Gastroesophageal sphincter (tissue), 4 donors: ENCODE measurements around the gene ABL1. TPM values are rescaled to one million over a fixed set of nuclear protein-coding genes. Genes with fewer than 3 reads are reported as not detected.

Experiments
- ATAC-seq: fragments of 150-250 bp; one replicate; pipeline ENCODE4 v1.9.1; 2016; ENCODE audit warnings: mild to moderate bottlenecking, moderate library complexity
- H3K27ac ChIP-seq, 4 donors: fragments of 200-600 bp; sonication (generic) in 3 of 4; 1 replicate in 3 of 4; 2 replicates in 1 of 4; pipeline ENCODE4 v1.5.1; 2016 to 2019
- H3K27me3 ChIP-seq: fragments of 200-600 bp; sonication (generic); one replicate; pipeline ENCODE4 v1.5.1; 2019
- H3K36me3 ChIP-seq, 2 donors: fragments of 200-600 bp; sonication (generic); one replicate each; pipeline ENCODE4 v1.5.1; 2019; ENCODE audit warnings: control low read depth in 1 of 2
- H3K4me1 ChIP-seq, 3 donors: fragments of 200-600 bp; sonication (generic); 1 replicate in 2 of 3; 2 replicates in 1 of 3; pipeline ENCODE4 v1.5.1; 2016 to 2019; ENCODE audit warnings: control low read depth in 2 of 3
- H3K4me3 ChIP-seq, 2 donors: fragments of 200-600 bp; sonication (generic); one replicate each; pipeline ENCODE4 v1.5.1; 2019; ENCODE audit warnings: mild to moderate bottlenecking in 1 of 2, moderate library complexity in 1 of 2
- H3K9me3 ChIP-seq, 3 donors: fragments of 200-600 bp; sonication (generic); one replicate each; pipeline ENCODE4 v1.5.1; 2017 to 2019; ENCODE audit warnings: control low read depth in 2 of 3
- EP300 ChIP-seq: sonication (generic); formaldehyde crosslinking; IDR thresholded peaks from one replicate; pipeline ENCODE4 v1.6.1; 2017; ENCODE audit warnings: antibody characterized with exemption, mild to moderate bottlenecking
- POLR2A ChIP-seq, 2 donors: fragments of 450-650 bp; IDR thresholded peaks; one replicate each; pipeline ENCODE4 v1.6.1; 2017; ENCODE audit warnings: antibody characterized with exemption in 2 of 2, mild to moderate bottlenecking in 2 of 2, moderate library complexity in 1 of 2
- POLR2AphosphoS5 ChIP-seq: sonication (generic); formaldehyde crosslinking; IDR thresholded peaks from one replicate; pipeline ENCODE4 v1.6.1; 2017; ENCODE audit warnings: antibody characterized with exemption
- WGBS, 2 donors: methylation state at CpG; one replicate each; pipeline ENCODE4 v1.1.5; 2018; ENCODE audit warnings: low coverage in 1 of 2; 5-methylcytosine and 5-hydroxymethylcytosine counted together
- total RNA-seq, 4 donors: library from RNA; depleted of rRNA; stranded (reverse); fragments of >200 nt; gene quantifications; one replicate each; pipeline ENCODE4 v1.1.0, GENCODE V29; 2016
- TF ChIP-seq, protein P1 (sequence below), 4 experiments: fragments of 200-600 bp in 2 of 4; fragments of 450-650 bp in 2 of 4; sonication (generic) in 1 of 4; IDR thresholded peaks; one replicate each; pipeline ENCODE4 v1.5.1; 2017 to 2019; ENCODE audit warnings: antibody characterized with exemption in 4 of 4, mild to moderate bottlenecking in 2 of 4, moderate library complexity in 2 of 4

ABL1 gene
- total RNA-seq, 4 donors from 2014 or later = 81.4 to 147 (median 125) TPM

DNA sequence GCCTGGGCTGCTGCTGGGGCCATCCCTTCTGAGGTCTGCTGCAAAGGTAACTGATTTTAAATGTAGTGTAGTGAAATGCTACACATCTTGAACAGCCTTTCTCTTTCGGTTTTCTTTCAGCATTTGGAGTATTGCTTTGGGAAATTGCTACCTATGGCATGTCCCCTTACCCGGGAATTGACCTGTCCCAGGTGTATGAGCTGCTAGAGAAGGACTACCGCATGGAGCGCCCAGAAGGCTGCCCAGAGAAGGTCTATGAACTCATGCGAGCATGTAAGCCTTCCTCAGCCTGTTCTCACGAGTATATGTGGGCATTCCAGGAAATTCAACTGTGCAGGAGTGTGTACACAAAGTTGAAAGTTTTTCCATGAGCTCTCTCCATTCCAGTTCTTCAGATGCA lies 43.2 kb downstream of the ABL1 start:
- H3K27me3 ChIP-seq = no peaks in the 10 kb centered on the region
- no peaks in the 10 kb centered on the region for H3K9me3 ChIP-seq
- H3K27ac ChIP-seq = no peak overlapping the region
- peaks cover 0 to 99% of the 10 kb centered on the region in 2 donors for H3K36me3 ChIP-seq
- no peak overlapping the region for H3K4me3 ChIP-seq
- ATAC-seq = no peak
- H3K4me1 ChIP-seq = peaks cover 3 to 26% (median 8%) of the 10 kb centered on the region in 3 donors
- TF ChIP-seq POLR2A (IDR thresholded peaks at IDR 0.05) (no peak), EP300 (no peak), POLR2AphosphoS5 (no peak)
- TF ChIP-seq, protein P1, sequence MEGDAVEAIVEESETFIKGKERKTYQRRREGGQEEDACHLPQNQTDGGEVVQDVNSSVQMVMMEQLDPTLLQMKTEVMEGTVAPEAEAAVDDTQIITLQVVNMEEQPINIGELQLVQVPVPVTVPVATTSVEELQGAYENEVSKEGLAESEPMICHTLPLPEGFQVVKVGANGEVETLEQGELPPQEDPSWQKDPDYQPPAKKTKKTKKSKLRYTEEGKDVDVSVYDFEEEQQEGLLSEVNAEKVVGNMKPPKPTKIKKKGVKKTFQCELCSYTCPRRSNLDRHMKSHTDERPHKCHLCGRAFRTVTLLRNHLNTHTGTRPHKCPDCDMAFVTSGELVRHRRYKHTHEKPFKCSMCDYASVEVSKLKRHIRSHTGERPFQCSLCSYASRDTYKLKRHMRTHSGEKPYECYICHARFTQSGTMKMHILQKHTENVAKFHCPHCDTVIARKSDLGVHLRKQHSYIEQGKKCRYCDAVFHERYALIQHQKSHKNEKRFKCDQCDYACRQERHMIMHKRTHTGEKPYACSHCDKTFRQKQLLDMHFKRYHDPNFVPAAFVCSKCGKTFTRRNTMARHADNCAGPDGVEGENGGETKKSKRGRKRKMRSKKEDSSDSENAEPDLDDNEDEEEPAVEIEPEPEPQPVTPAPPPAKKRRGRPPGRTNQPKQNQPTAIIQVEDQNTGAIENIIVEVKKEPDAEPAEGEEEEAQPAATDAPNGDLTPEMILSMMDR (IDR thresholded peaks at IDR 0.05) = no peak
- WGBS, 2 donors = 76 to 89% methylated on average over 5 of the region's 6 CpGs

DNA sequence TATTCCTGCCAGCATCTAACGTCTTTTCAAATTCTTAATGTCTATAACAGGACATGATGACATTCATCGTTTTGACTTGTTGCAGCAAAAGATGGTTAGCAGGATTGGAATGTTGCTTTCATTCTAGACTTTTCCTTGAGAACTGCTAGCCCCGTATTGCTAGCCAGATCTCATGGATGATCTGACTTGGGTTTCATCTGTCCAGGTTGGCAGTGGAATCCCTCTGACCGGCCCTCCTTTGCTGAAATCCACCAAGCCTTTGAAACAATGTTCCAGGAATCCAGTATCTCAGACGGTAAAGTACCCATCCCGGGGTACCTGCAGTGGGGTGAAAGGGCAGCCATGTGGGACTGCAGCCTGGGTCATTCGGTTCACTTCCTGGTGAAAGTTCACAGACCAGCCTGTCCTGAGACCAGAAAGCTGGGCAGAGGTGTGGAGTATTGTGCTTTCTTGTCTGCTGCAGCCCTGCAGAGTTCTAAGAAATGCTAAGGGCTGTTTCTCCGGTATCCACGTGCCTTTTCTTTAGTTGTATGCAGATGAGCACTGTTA lies 44.9 kb downstream of the ABL1 start:
- peaks cover 0 to 17% (median 0%) of the 10 kb centered on the region in 3 donors for H3K4me1 ChIP-seq
- 75 to 78% methylated on average over 7 to 9 of the region's 9 CpGs for WGBS, 2 donors
- H3K9me3 ChIP-seq = no peaks in the 10 kb centered on the region
- H3K27ac ChIP-seq = no peak overlapping the region
- no peak for ATAC-seq
- no peak overlapping the region for H3K4me3 ChIP-seq
- TF ChIP-seq, protein P1 (IDR thresholded peaks at IDR 0.05) = no peak
- TF ChIP-seq POLR2A (IDR thresholded peaks at IDR 0.05) (no peak), EP300 (no peak), POLR2AphosphoS5 (no peak)
- peaks cover 0 to 99% of the 10 kb centered on the region in 2 donors for H3K36me3 ChIP-seq
- no peaks in the 10 kb centered on the region for H3K27me3 ChIP-seq

DNA sequence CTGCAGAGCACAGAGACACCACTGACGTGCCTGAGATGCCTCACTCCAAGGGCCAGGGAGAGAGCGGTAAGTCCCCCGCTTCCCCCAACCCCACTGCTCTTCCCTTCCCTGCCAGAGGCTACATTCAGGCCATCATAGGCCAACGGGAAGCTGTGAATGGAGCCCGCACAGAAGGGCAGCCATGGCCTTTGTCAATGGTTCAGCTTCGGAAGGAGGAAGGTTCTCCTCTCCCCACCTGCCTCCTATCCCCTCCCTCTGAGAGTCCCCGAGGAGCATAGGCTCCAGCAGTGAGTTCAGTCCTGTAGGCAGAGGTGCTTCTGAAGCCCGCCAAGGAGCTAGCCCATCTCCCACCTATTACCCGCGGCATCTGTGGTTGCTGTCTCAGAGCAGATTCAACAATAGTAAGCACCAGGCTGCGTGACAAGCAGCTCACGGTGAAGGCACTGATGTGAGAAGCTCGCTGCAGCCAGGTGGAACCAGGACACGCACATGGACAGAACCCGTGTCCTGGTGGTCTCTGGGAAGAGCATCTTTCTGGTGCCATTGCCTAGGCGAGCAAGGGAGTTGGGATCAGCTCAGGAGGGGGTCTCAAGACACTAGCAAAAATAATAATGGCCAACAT lies 45.7 kb downstream of the ABL1 start:
- peaks cover 0 to 17% (median 0%) of the 10 kb centered on the region in 3 donors for H3K4me1 ChIP-seq
- no peak overlapping the region for H3K4me3 ChIP-seq
- whole genome bisulfite sequencing, 2 donors = 87 to 93% methylated on average over 3 to 6 of the region's 16 CpGs
- no peaks in the 10 kb centered on the region for H3K9me3 ChIP-seq
- ATAC-seq = no peak
- H3K27ac ChIP-seq = no peak overlapping the region
- TF ChIP-seq POLR2A (IDR thresholded peaks at IDR 0.05) (no peak), POLR2AphosphoS5 (no peak), EP300 (no peak)
- TF ChIP-seq, protein P1 (IDR thresholded peaks at IDR 0.05) = no peak
- no peaks in the 10 kb centered on the region for H3K27me3 ChIP-seq
- H3K36me3 ChIP-seq = peaks cover 0 to 99% of the 10 kb centered on the region in 2 donors

DNA sequence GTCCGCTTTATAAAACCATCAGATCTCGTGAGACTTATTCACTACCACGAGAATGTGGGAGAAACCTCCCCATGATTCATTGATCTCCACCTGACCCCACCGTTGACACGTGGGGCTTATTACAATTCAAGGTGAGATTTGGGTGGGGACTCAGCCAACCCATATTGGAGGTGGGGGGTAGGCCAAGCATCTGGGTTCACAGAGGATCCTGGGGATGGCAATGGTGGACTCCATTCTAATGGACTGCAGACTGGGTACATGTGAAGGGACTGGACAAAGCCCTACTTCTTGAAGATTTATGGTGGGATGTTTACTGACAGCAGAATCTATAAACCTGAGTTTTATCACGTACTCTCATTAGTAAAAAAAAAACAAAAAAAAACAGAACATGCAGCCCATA lies 46.5 kb downstream of the ABL1 start:
- TF ChIP-seq EP300 (no peak), POLR2A (IDR thresholded peaks at IDR 0.05) (no peak), POLR2AphosphoS5 (no peak)
- TF ChIP-seq, protein P1 (IDR thresholded peaks at IDR 0.05) = no peak
- Histone ChIP-seq H3K9me3 (no peaks in the 10 kb centered on the region), H3K4me3 (no peak overlapping the region), H3K27me3 (no peaks in the 10 kb centered on the region), H3K27ac (no peak overlapping the region), H3K4me1 (peaks cover 0 to 23% (median 0%) of the 10 kb centered on the region in 3 donors), H3K36me3 (peaks cover 0 to 99% of the 10 kb centered on the region in 2 donors)
- ATAC-seq = no peak
- 75 to 80% methylated on average over 1 to 5 of the region's 6 CpGs for WGBS, 2 donors
